NCI-H128 (cell line): Measurements from ENCODE around the gene MARCHF5.
"Not testable (repeated sequence)": the region's sequence is repeated elsewhere in the genome, so short reads cannot be mapped to it uniquely, and the experiment has no call there.

Experiments used
- DNase-seq: peaks from one replicate; lab custom pipeline; 2025; ENCODE audit not compliant: unreplicated experiment; lab: John Stamatoyannopoulos, UW

MARCHF5 gene

DNA sequence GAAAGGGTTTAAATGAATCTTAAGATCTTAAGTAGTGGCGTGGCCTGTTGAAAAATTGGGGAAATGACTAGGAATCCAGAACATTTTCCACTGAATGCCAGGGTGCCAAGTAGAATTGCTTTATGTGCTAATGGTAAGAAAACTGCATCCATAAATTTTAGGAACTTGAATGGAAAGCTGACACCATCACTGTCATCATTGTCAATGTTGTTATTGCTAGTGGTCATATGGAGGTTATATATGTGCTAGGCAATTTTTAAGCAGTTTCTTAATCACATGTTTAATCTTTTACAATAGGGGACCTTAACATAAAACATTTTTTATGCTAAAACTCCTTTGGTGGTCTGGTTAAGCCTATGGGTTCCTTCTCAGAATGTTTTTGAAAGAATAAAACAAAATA is 13.1 kb downstream of the MARCHF5 start:
- no peak for DNase-seq

DNA sequence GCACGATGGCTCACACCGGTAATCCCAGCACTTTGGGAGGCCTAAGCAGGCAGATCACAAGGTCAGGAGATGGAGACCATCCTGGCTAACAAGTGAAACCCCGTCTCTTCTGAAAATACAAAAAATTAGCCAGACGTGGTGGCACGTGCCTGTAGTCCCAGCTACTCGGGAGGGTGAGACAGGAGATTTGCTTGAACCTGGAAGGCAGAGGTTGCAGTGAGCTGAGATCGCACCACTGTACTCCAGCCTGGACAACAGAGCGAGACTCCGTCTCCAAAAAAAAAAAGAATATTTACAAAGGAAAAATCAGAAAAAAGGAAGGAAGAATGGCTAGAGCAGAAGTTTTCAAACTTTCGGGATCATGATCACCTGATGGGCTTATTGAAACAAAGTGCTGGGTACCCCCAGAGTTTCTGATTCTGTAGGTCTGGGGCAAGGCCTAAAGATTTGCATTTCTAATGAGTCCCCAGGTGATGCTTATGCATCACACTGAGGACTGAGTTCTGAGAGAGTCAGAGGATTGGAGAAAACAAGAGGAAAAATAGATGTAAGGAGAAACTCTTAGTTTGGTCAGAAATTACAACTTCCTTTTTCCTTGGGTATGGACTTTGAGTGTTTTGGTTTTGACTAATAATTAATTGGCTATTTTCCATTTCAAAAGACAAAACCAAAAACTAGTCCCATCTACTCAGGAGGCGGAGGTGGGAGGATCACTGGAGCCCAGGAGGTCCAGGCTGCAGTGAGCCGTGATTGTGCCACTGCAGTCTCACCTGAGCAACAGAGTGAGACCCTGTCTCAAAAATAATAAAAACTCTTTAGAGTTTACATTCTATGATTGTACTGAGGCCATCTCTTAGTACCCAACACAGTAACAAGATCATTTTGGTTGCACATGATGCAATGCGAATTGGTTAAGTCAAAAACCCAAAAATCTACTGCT is 14.4 kb downstream of the MARCHF5 start:
- no peak for DNase-seq

DNA sequence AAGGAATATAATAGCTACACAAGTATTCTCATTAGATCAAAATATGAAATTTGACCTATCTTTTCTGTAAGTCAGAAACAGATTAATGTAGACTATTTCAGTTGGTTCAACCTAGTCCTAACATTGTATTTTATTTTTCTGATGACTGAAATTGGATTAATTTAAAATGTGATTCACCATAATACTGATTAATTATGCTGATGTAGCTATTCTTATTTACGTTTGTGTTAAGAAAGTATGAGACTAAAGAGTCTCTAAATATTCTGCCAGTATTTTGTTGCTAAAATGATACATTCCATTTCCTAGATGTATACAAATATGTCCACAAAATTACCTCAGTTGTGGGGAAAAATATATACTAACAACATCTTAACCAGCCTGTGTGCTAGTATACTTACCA is 18.3 kb downstream of the MARCHF5 start:
- no peak for DNase-seq

DNA sequence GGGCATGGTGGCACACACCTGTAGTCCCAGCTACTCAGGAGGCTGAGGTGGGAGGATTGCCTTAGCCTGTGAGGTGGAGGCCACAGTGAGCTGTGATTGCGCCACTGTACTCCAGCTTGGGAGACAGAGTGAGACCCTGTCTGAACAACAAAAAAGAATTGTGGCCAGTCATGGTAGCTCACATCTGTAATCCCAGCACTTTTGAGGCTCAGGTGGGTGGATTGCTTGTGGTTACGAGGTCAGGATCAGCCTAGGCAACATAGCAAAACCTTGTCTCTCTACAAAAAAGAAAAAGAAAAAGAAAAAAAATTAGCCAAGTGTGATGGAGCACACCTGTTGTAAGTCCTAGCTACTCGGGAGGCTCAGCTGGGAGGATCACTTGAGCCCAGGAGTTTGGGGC is 22.8 kb downstream of the MARCHF5 start:
- DNase-seq: no peak

DNA sequence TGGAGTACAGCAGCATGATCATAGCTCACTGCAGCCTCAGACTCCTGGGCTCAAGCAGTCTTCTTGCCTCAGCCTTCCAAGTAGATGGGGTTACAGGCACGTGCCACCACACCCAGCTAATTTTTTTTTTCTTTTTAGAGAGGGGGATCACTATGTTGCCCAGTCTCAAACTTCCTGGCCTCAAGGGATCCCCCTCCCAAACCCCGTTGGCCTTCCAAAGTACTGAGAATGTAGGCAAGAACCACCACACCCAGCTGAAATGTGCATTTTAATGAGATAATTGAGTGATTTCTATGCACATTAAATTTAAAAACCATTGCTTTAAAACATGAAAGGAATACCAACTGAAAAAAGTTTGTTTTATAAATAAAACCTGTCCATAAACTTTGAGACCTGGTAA is 25.6 kb downstream of the MARCHF5 start:
- no peak for DNase-seq

DNA sequence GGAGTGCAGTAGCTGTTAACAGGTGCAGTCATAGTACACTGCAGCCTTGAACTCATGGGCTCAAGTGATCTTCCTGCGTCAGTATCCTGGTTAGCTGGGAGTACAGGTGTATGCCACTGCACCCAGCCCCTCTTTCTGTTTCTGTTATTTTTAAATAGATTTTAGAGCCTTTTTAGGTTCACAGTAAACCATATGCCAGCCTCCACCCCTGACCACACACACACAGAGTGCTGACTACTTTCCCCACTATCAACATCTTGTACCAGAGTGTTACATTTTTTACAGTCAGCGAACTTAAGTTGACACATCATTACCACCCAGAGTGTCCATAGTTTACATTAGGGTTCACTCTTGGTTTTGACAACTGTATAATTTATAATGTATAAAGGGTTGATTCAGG is 32.1 kb downstream of the MARCHF5 start:
- DNase-seq: no peak

DNA sequence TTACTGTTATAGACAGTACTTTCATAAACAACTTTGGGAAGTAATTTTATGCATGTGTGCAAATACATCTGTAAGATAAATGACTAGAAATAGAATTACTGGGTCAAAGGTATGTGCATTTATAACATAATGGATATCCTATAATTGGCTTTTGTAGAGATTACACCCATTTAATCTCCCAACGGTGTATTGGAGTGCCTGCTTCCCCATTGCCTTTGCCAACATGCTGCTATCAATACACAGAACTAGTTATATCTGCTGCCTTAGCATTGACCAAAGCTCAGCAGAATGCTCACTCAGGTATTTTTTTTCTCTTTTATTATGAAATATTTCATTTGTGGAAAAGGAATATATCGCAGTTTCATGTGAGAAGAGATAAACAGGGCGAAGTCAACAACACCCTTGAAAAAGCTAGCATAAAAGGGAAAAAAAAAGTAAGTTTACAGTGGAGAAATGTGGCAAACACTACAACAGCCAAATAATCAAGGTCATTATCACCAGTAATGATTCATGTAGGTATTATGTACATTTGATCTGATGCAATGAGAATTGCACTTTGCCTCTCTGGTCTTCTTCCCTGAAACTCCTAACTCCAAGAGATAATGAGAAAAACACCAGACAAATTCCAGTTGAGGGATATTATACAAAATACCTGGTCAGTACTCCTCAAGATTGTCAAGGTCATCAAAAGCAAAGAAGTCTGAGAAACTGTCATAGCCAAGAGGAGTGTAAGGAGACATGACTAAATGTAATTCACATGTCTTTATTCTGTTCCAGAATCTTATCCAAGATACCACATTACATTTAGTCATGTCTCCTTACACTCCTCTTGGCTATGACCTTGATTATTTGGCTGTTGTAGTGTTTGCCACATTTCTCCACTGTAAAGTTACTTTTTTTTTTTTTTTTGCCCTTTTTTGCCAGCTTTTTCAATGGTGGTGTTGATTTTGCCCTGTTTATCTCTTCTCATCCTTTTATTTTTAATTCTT is 36.8 kb downstream of the MARCHF5 start:
- DNase-seq: no peak

DNA sequence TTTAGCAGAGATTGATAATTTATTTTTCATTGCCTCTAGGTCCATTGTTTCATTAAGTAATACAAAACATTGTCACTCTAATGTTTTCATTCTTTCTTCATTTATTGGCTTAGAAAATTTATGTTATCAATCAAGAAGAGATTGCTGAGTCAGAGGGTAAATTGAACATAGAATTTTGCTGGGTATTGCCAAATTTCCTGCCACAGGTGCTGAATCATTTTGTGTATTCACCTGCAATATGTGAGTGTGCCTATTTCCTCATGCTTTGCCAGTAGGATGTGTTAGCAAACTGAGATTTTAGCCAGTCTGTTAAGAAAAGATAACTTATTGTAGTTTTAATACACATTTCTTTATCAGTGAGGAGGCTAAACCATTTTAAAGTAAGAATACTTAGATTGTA is 38.0 kb downstream of the MARCHF5 start:
- no peak for DNase-seq

DNA sequence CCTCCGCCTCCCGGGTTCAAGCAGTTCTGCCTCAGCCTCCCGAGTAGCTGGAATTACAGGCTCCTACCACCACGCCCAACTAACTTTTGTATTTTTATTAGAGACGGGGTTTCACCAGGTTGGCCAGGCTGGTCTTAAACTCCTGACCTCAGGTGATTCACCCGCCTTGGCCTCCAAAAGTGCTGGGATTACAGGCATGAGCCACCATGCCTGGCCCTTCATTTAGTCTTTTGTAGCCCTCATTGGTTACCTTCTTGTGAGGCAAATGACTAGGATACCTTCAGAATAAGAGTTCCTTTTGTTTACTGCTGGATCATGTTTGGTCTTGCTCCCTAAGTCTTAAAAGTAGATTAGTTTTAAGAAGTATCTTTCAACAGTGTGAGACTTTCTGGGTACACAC is 39.0 kb downstream of the MARCHF5 start:
- DNase-seq: not testable (repeated sequence)

DNA sequence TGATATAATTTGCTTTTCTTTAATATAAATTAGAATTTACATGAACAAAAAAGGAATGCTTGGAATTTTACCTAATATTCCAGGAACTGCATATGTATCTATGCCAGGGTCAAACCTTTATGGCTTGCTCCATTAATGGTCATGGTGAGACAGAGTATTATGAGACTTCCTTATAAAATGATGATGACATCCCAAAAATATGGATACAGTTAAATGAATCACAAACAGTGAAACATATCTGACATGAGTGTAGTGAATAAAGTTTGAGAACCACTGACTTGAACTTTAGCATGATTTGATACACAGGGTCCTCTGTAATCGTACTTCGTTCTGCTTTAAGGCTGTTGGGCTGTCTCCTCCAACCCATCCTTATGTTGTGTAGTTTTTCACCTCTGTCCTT is 51.8 kb downstream of the MARCHF5 start:
- no peak for DNase-seq

DNA sequence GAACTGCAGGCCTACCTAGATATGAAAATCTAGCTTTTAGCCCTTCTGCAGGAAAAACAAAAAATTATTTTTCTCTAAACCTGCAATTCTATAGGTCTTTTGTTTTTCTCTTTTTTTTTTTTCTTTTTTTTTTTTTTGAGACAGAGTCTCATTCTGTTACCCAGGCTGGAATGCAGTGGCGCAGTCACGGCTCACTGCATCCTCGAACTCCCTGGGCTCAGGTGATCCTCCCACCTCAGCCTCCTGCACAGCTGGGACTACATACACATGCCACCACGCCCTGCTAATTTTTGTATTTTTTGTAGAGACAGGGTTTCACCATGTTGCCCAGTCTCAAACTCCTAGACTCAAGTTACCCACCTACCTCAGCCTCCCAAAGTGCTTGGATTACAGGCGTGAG is 54.6 kb downstream of the MARCHF5 start:
- not testable (repeated sequence) for DNase-seq

DNA sequence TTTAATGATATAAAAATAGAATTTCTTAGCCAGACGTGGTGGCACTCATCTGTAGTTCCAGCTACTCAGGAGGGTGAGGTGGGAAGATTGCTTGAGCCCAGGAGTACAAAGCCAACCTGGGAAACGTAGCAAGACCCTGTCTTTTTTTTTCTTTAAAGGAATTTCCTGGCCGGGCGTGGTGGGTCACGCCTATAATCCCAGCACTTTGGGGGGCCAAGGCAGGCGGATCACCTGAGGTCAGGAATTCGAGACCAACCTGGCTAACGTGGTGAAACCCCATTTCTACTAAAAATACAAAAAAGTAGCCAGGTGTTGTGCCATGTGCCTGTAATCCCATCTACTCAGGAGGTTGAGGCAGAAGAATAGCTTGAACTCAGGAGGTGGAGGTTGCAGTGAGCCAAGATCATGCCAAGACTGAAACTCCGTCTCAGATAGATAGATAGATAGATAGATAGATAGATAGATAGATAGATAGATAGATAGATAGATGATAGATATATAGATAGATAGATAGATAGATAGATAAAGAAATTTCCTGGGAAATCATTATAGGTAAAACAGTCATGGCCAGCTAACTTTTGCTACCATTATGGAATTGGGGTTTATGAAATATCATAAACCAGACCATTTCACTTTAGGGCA is 56.2 kb downstream of the MARCHF5 start:
- DNase-seq: not testable (repeated sequence)

DNA sequence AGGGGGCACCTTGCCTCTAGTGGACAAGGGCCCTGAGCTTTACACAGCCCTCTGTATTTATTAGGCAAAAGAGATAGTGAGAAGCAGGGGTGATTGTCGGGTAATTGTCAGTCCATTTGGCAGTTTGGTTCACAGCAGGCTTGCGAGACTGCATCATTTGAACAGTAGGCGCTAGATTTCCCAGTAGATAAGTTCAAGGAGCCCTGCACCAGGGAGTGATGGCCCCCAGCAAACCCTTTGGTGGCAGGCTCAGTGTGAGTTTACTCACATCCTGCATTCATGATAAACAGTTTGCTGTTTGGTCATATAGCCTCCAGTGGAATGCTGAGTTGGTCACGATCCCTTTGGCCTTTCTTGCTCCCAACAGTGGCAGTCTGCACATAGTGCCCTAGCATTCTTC is 59.4 kb downstream of the MARCHF5 start:
- DNase-seq: no peak

DNA sequence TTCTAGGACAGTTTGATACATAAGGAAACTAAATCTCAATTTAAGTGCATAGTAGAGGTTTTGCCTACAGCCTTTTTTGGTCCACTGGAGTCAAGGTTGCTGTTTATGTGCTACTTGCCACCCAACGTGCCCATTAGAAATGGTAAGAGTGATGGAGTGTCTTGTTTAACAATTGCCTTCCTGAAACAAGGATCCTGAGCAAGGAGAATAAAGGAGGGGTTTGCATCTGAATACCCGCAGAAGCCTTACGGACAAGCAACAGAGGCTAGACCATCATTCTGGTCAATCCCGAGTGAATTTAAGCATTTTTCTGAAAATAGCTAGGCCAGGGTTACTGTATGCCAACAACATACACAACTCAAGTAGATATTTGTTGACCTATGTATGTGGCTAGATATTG is 63.6 kb downstream of the MARCHF5 start:
- no peak for DNase-seq

DNA sequence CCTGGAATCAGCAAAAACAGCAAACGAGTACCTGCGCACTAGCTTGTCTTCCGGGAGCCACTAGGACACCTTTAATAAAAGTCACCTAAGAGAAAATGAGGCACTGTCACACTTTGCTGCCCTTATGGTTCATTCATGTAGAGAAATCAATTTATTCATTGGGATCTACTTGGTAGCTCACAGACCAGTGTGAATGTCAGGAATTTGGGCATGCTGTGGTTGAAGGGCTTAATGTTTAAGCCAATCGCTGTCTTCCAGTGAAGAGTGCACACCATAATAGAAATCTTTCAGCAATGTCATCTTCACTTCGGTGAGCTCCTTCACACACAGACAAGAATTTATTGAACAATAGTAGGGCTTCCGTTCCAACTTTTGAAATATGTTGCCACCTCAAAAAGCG is 65.1 kb downstream of the MARCHF5 start:
- no peak for DNase-seq

DNA sequence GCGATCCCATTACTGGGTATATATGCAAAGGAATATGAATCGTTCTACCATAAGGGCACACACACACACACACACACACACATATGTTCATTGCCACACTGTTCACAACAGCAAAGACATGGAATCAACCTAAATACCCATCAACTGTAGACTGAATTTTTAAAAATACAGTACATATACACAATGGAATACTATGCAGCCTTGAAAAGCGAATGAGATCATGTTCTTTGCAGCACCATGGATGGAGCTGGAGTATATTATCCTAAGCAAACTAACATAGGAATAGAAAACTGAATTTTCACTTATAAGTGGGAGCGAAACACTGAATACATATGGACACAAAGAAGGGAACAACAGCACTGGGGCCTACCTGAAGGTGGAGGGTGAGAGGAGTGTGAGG is 72.5 kb downstream of the MARCHF5 start:
- no peak for DNase-seq

DNA sequence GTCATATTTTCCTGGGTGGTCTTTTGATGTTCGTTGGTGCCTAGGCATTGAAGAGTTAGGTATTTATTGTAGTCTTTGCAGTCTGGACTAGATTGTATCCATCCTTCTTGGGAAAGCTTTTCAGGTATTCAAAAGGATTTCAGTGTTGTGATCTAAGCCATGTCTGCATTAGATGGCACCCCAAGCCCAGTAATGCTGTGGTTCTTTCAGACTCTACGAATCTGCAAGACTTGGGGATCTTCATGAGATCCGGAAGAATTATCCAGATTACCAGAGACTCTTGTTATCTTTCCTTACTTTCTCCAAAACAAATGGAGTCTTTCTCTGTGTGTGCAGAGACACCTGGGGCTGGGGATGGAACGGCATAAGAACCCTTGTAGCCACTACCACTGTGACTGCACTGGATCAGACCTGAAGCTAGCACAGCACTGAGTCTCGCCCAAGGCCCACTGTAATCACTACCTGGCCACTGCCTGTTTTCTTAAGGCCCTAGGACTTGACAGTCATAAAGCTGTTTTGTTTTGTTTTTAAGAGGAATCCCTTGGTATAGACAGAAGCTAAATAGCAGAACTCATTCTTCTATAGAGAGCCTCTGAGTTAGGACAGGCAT is 75.5 kb downstream of the MARCHF5 start:
- DNase-seq: no peak

DNA sequence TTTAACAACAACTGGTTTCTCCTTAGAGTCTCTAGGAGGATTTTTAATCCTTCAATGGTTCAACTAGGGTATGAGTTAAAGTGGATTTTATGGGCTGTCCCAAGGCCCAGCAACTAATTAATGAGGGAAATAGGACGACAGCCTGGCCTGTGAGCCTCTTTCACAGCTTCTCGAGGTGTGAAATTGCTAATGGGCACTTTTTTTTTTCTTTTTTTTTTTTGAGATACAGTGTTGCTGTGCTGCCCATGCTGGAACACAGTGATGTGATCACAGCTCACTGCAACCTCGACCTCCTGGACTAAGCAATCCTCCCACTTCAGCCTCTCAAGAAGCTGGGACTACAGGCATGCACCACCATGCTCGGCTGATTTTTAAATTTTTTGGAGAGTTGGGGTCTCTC is 87.0 kb downstream of the MARCHF5 start:
- no peak for DNase-seq

DNA sequence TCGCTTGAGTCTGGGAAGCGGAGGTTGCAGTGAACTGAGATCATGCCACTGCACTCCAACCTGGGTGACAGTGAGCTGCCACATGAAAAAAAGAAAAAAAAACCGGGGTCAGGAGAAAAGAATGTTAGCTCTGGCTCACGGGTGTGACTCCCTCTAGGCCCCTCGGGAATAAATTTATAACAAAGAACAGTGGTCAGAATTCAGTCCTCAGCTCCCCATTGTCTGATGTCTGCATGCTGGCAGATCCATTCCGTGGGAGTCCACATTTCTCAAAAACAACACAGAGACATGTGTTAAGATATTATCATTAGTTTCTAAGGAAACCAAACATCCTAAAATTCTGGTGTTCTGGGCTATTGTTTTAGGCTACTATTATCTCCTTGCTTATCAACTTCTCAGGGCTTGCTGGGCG is 90.6 kb downstream of the MARCHF5 start:
- no peak for DNase-seq

DNA sequence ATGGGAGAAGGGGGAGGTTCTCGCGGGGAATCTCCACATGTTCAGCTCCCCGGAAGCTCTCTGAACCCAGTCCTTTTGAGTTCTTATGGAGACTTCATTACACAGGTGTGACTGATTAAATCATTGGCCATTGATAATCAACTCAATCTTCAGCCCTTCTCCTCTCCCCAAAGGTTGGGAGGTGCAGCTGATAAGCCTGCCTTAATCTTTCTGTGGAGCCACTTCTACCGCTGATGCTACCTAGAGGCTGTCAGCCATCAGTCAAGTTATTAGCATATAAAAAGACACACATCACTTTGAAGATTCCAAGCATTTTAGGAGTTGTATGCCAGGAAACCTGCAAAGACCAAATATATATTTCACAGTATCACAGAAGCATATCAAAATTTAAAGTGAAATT is 91.7 kb downstream of the MARCHF5 start:
- no peak for DNase-seq

DNA sequence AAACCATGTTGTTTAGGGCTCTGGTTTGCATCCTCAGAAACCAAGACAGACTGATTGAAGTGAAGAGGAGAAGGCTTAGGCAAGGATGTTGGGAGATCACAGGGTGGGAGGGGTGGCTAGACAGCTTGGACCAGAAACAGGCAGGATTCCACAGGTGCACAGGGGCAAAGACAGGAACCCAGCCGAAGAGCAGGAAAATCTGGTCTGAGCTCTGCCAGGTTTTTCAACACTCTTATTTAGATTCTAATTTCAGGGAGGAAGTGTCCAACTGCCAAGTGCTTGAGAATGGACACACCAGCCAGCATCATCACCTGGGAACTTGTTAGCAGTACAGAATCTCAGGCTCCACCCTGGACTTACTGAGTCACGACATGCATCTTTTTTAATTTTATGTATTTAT is 93.8 kb downstream of the MARCHF5 start:
- DNase-seq: no peak
